ENCODE results near the gene COPS2.

DNA sequence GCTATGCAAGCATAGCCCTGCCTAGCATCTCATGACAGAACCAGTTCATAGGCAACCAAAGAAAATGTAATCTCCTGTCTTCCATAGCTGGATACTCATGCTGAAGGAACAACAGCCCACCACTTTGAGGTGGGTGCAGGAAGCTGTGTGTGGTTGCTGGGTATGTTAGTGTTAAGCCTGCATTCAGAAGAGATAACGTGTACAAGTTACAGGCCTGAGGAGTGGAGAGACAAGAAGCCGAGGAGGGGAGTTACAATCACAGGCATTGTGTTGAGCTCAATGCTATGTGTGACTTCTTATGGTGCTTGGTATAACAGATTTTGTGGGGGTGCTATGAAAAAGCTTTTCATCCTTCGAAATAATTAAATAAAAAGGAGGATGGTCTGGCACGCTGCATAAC lies 66.4 kb downstream of the COPS2 start:
- TF ChIP-seq ETV6 (conservative IDR thresholded peaks at IDR 0.05 in 1 of 2, IDR thresholded peaks at IDR 0.05 in 1 of 2; ENCODE audit: borderline replicate concordance in 1 of 2, low read depth in 1 of 2), result no peak
- TF ChIP-seq, protein P1, sequence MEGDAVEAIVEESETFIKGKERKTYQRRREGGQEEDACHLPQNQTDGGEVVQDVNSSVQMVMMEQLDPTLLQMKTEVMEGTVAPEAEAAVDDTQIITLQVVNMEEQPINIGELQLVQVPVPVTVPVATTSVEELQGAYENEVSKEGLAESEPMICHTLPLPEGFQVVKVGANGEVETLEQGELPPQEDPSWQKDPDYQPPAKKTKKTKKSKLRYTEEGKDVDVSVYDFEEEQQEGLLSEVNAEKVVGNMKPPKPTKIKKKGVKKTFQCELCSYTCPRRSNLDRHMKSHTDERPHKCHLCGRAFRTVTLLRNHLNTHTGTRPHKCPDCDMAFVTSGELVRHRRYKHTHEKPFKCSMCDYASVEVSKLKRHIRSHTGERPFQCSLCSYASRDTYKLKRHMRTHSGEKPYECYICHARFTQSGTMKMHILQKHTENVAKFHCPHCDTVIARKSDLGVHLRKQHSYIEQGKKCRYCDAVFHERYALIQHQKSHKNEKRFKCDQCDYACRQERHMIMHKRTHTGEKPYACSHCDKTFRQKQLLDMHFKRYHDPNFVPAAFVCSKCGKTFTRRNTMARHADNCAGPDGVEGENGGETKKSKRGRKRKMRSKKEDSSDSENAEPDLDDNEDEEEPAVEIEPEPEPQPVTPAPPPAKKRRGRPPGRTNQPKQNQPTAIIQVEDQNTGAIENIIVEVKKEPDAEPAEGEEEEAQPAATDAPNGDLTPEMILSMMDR (IDR thresholded peaks at IDR 0.05 in 2 of 3, conservative IDR thresholded peaks at IDR 0.05 in 1 of 3; ENCODE audit: control insufficient read depth in 2 of 3, extremely low read depth in 1 of 3, insufficient read depth in 1 of 3, low read depth in 3 of 3, low read length in 3 of 3), result no peak
- TF ChIP-seq POLR2AphosphoS2 (IDR thresholded peaks at IDR 0.05; ENCODE audit: low read depth, low read length), result no peak
- TF ChIP-seq HDAC2 (IDR thresholded peaks at IDR 0.05), result no peak
- no peak for TF ChIP-seq CEBPB (IDR thresholded peaks at IDR 0.05; ENCODE audit: borderline replicate concordance in 1 of 2, low read depth in 2 of 2, low read length in 2 of 2)
- TF ChIP-seq, protein P2, sequence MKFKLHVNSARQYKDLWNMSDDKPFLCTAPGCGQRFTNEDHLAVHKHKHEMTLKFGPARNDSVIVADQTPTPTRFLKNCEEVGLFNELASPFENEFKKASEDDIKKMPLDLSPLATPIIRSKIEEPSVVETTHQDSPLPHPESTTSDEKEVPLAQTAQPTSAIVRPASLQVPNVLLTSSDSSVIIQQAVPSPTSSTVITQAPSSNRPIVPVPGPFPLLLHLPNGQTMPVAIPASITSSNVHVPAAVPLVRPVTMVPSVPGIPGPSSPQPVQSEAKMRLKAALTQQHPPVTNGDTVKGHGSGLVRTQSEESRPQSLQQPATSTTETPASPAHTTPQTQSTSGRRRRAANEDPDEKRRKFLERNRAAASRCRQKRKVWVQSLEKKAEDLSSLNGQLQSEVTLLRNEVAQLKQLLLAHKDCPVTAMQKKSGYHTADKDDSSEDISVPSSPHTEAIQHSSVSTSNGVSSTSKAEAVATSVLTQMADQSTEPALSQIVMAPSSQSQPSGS (IDR thresholded peaks at IDR 0.05; ENCODE audit: low read length), result no peak
